SK-MEL-5 (cell line): Measurements from ENCODE around the gene GRPEL2. TPM values are rescaled to one million over a fixed set of nuclear protein-coding genes. Genes with fewer than 3 reads are reported as not detected.
A peak's percentile ranks its signal among the peaks of the same experiment; 100 is the strongest.

ENCODE experiments used
- DNase-seq: peaks from one replicate; pipeline ENCODE4 v3.0.0-alpha.2; 2016; ENCODE audit warnings: low read depth, low spot score
- in situ Hi-C: cut with HindIII; loops from 2 replicates; pipeline ENCODE4 v1.10.0; 2016; ENCODE audit warnings: low sequenced_read_pairs, high pct_unique_total_duplicates, low pct_unique_long_range_greater_than_20kb
- polyA plus RNA-seq, 2 experiments: library from polyadenylated mRNA; depleted of rRNA; stranded (reverse); fragments of >200 nt; gene quantifications; 2 replicates each; pipeline ENCODE4 v1.2.3, GENCODE V29; 2015
- total RNA-seq: library from RNA; depleted of rRNA; stranded (reverse); fragments of >200 nt; shearing (Covaris generic); gene quantifications from 2 replicates; pipeline ENCODE4 v1.2.3, GENCODE V29; 2014; rRNA removed

Gene GRPEL2
- 21.5 and 25.3 TPM in 2 replicates for total RNA-seq
- 14.4 and 18.6 TPM in 2 replicates for polyA plus RNA-seq (2015; cell fraction: cytosol; rRNA removed)
- polyA plus RNA-seq (2015; cell fraction: nucleus; rRNA removed), result 31.6 and 39.7 TPM in 2 replicates

GRCh38 chr5:149345147-149345891 lies at the start of gene GRPEL2:
GRPEL2 (plus strand) TSS chr5:149345499; CDS start chr5:149345540, 41 bp downstream.
- DNase-seq, result peak; percentile 96
- in situ Hi-C loops, result no loop called here

- DNase-seq, result no peak
- in situ Hi-C loops, result no loop called here
These were observed 47.8 kb upstream of the GRPEL2 start for GRCh38 chr5:149297340-149298025.

GRCh38 chr5:149298163-149298562 lies 47.1 kb upstream of the GRPEL2 start:
- peak; percentile 49 for DNase-seq
- in situ Hi-C loops, result no loop called here

GRCh38 chr5:149298842-149299404 lies 46.4 kb upstream of the GRPEL2 start:
- in situ Hi-C loops, result no loop called here
- DNase-seq, result no peak

- DNase-seq, result no peak
- in situ Hi-C loops, result no loop called here
These were observed 45.7 kb upstream of the GRPEL2 start for GRCh38 chr5:149299451-149300054.

- in situ Hi-C loops, result no loop called here
- no peak for DNase-seq
These were observed 44.9 kb upstream of the GRPEL2 start for GRCh38 chr5:149300441-149300840.

GRCh38 chr5:149301049-149301743 lies 44.1 kb upstream of the GRPEL2 start:
- no peak for DNase-seq
- in situ Hi-C loops, result no loop called here

GRCh38 chr5:149301744-149302380 lies 43.4 kb upstream of the GRPEL2 start:
- no peak for DNase-seq
- in situ Hi-C loops, result no loop called here

GRCh38 chr5:149302641-149303040 lies 42.7 kb upstream of the GRPEL2 start:
- in situ Hi-C loops, result no loop called here
- DNase-seq, result no peak

- in situ Hi-C loops, result no loop called here
- DNase-seq, result no peak
These were observed 42.1 kb upstream of the GRPEL2 start for GRCh38 chr5:149303210-149303609.

GRCh38 chr5:149304195-149305078 lies 40.9 kb upstream of the GRPEL2 start:
- no peak for DNase-seq
- in situ Hi-C loops, result no loop called here

- in situ Hi-C loops, result no loop called here
These were observed 35.9 kb upstream of the GRPEL2 start for GRCh38 chr5:149309354-149309753.

GRCh38 chr5:149310488-149310887 lies 34.8 kb upstream of the GRPEL2 start:
- in situ Hi-C loops, result no loop called here
- no peak for DNase-seq

More at GRCh38 chr5:149309354-149309753, 35.9 kb upstream of the GRPEL2 start:
- DNase-seq, result no peak

- in situ Hi-C loops, result no loop called here
- DNase-seq, result no peak
These were observed 34.2 kb upstream of the GRPEL2 start for GRCh38 chr5:149310947-149311658.

GRCh38 chr5:149313151-149313841 lies 32.0 kb upstream of the GRPEL2 start:
- in situ Hi-C loops, result no loop called here

More at GRCh38 chr5:149313151-149313841, 32.0 kb upstream of the GRPEL2 start:
- no peak for DNase-seq
